ENCODE results near the gene EDIL3.

EDIL3 gene, protein sequence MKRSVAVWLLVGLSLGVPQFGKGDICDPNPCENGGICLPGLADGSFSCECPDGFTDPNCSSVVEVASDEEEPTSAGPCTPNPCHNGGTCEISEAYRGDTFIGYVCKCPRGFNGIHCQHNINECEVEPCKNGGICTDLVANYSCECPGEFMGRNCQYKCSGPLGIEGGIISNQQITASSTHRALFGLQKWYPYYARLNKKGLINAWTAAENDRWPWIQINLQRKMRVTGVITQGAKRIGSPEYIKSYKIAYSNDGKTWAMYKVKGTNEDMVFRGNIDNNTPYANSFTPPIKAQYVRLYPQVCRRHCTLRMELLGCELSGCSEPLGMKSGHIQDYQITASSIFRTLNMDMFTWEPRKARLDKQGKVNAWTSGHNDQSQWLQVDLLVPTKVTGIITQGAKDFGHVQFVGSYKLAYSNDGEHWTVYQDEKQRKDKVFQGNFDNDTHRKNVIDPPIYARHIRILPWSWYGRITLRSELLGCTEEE

DNA sequence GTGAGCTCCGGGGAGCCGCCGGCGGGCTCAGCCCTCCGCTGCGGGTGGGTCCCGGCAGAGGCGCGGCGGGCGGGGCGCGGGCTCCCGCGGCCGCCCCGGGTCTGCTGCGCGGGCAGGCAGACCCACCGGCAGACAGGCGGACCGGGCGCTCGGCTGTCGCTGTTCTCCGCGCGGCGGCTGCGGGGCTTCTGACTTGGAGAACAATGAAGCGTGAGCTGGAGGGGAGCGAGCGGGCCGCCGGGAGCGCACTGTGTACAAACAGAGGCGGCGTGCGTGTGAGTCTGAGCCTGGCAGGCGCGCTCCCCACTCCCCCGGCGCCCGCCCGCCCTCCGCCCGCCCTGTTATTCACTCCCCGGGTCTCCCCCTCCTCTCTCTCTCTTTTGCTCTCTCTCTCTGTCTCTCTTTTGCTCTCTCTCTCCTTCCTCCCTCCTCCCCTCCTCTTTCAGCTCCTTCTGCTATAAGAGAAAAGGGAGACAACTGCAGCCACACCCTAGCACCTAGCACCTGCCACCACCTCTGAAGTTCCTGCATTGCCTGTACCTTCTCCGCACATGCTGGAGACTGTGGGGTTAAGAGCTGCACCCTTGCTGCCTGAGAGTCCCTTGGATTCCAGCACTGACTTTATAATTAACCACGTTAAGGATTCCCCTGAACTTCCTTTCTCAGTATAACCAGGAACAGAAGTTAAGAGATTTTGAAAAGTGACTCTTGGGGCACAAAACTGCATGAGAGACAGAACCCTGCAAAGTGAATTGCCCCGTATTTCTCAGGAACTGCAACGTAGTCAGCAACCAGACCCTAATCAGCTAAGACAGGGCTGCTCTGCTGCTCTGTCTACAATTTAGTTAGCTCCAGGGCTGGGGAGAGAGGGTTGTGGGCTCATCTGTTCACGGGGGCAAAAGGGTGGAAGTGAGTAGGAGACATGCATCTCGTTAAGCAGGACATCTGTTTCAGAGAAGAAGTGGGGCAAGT lies at the start of gene EDIL3:
Gene EDIL3, minus strand, starts transcription at position 277 of the 972 bp plus-strand sequence. CDS start 506 bp downstream, outside the sequence.
- DNase-seq = peak; percentile 78 to 84

DNA sequence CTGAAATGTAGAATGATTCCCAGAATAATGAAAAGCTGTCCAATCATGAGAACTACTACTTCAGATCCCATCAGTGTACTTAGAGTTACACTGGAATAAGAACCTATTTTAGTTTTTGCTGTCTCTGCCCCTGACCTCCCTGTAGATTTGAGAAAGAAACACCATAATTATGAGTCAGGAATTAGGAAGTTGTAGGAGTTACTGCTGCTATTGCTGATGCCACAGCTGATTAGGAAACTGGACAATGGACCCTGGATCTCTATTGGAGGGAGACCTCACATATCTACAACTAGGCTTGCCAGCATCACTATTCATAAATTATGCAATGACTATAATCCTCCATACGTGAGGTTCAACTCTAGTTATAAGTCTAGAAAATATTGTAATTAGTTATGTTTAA lies 48.8 kb upstream of the EDIL3 start:
- DNase-seq = no peak

DNA sequence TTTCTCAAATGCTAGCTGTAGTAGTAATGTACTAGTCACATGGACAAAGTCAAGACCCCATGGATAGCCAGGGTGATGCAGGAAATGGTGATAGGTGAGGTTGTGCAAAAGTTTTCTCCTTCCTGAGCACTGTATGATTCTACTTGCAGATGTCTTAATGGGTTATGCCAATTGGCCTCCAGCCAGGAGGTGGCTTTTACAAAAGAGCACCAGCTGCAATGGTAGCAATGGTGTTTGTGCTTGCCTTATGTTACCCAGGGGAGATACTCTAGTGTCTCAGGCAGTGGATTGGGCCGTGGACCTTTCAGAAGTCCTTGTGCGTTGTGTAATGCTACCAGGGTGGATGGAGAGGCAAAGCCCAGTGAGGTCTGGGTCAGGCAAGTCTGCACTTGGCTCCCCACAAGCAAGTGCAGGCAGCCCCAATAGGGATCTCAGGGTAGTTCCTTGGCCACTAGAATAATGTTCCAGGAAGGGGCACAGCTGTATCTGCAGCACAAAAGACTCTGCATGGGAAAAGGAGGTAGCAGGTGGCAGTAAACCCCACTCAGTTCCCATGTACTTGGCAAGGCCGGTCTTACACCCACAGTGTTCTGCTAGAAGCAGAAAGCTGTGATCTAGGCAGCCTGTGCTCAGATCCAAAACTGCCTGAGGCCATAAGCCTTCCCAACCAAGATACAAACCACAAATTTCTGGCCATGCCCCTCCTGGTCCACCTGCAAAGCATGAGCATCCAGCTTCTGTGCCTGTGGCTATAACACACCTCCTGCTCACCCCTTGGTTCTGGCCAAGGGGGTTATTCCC lies 46.4 kb upstream of the EDIL3 start:
- peak in 1 of 2 donors; percentile 33 for DNase-seq

DNA sequence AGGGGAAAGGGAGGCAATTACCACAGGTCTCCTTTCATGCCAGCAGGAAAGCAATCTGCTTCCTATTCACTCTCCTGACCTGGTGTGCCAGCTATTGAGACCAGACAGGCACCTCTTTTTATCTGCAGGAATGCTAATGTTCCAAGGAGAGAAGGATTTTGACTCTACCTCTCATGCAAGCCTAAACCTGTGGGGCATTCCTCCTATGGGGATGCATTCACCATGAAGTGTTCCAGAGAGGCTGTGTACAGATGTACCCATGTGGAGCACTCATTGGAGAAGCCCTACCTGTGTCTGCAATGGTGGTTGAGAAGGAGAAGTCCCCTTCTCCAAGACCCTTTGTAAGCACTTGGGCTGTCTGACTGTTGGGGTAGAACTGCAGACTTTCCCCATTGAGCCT lies 45.4 kb upstream of the EDIL3 start:
- DNase-seq = no peak

DNA sequence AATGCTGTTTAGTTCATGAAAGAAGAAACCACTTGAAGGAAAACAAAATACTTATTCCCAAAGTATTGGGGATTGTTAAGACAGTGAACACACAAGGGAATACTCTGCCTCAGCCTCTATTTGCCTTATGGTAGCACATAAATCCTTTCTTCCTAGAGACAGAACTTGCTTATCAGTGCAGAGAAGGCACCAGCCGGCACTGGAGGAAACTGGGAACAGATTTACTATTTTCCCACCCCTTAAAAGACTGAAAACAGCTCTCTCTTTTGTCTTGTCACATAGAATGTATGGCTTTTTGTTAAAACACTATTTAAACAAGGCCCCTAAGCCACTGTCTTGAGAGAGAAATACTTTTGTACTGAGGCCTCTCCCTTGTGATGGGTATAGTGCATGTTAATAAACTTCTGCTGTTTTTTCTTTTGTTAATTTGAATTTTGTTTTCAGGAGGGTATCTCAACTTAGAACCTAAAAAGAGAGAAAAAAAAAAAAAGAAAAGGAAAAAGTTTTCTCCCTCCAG lies 40.7 kb upstream of the EDIL3 start:
- DNase-seq = no peak

DNA sequence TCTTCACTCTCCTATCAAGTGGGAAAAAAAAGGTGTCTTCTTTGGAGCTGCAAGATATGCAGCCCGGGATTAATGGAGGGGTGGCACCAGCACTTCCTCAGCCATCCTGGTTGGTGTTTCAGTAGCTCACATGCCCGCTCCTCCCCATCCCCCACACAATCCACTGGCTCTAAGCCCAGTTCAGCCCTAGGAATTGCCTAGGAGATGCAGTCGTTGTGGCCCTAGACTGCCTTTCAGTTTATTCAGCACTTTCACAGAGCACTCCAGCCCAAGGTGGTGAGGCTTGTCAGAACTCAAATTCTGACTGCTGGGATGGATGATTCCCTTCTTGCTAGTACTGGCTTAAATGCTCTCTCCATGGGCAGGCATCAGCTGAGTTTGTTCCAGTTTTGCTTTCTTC lies 35.1 kb upstream of the EDIL3 start:
- no peak for DNase-seq

DNA sequence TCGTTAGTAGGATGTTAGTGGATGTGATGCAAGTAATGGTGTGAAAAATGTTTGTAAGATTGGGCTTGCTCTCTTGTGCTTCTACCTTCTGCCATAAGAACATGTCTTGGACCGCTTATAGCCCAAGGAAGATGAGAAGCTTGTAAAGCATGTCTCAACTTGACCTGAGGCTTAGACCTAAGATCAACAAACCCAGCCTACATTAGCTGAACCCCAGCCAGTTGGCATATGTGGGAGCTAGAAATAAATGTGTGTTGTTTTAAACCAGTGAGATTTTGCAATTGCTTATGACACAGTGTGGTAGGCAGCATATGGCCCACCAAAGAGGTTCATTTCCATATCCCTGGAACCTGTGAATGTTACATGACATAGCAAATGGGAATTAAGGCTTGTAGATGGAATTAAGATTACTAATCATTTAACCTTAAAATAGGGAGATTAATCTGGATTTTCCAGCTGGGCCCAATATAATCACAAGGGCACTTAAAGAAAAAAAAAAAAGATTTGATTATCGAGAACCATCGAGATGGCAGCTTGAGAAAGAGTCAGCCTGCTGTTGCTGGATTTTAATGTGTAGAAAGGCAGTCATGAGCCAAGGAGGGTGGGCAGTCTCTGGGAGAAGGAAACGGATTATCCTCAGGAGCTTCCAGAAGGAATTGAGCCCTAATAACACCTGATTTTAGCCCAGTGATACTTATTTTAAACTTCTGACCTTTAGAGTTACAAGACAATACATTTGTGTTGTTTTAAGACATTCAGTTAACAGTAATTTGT lies 27.3 kb upstream of the EDIL3 start:
- DNase-seq = no peak

DNA sequence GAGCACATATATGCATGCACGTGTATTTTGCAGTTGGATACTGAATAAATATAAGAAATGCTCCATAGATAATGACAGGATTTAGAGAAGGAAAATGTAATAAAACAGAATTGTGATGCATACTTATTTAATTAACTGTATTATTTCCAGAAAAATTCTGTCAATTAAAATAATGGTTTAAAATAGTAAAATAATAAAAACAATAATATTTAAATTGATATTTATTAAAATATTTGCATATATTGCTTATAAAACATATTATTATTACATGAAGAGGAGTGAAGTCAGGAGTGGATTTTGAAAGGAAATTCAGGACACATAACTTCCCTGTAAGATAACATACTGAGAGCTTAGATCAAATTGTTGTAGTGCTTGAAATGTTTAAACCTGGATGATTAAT lies 21.4 kb upstream of the EDIL3 start:
- DNase-seq = no peak

DNA sequence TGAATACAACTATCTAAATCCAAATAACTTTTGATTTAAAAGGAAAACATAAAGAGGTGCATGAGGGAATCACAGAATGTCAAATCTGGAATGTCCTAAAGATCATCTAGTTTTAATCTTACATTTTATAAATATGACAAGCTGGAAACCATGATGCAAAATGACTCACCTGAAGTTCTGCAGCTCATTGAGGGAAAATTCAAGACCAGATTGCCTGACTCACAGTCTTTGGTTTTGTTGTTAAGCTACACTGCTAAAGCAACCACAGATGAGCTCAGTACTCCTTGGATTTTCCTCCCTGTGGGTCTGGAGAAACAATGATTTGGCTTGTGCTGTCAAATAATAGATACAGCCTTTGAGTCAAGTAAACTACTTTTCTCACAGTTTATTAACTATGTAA lies 19.1 kb upstream of the EDIL3 start:
- DNase-seq = no peak

DNA sequence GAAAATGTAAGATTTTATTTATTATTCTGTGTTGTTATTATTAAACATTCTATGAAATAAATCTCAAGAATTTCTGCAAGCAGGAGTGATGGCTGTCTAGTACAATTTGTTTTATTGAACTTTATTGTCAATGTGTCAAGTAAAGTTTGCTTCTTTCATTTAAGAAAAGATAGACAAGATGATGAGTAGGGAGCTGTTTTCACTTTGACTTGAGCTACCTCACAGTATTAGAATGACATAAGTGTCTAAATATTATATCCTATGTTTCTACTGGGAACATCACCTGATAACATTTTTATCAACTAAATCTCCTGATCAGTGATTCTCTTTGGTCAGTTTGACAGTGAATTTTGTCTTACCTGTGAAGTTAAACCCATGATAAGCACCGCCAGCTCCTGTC lies 12.7 kb upstream of the EDIL3 start:
- no peak for DNase-seq

DNA sequence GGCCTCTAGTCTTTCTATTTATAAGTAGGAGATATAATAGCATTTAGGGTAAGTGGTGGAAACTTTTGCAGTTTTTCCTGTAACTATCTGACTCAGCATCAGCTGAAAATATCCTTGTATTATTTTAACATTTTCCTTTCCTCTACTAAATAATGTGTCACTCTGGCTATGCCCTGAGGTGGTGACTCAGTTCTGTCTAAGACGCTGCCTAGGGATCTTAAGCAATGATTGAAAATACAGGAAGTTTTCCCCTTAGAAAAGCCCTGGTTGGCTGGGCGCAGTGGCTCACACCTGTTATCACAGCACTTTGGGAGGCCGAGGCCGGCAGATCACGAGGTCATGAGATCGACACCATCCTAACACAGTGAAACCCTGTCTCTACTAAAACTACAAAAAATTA lies 9.3 kb upstream of the EDIL3 start:
- no peak for DNase-seq

DNA sequence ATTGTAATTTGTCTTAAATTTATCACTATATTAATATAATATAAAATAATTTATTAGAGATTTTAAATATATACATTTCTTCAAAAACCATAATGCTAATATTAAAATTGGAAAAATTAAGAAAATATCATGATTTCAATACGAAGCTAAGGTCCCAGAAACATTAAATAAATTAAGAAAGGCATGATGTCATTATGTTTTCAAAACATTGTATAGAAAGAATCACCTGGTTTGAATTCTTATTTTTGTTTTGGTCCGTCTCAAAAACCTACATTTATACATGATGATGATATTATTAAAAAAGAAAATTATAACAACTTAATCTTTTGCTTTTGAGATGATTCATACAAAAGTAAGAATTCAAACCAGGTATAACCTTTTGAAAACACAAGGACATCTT lies 8.2 kb upstream of the EDIL3 start:
- DNase-seq = no peak

DNA sequence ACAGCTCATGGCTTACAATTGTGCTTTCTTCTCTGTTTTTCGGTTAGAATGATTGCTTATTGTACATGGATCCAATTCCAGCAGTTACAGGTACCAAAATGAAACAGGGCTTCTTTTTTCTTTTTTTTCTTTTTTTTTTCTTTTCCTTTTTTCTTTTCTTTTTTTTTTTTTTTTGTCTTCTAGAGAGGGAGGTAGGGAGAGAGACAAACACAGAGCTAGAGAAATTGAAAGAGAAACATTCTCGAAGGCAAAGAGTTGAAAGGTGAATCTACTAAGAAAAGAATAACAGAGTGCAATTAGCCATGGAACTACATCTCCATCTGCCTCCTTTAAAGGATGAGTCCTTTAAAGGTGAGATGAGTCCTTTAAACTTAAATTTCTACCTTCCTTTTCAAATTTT lies 1.0 kb upstream of the EDIL3 start:
- DNase-seq = no peak

DNA sequence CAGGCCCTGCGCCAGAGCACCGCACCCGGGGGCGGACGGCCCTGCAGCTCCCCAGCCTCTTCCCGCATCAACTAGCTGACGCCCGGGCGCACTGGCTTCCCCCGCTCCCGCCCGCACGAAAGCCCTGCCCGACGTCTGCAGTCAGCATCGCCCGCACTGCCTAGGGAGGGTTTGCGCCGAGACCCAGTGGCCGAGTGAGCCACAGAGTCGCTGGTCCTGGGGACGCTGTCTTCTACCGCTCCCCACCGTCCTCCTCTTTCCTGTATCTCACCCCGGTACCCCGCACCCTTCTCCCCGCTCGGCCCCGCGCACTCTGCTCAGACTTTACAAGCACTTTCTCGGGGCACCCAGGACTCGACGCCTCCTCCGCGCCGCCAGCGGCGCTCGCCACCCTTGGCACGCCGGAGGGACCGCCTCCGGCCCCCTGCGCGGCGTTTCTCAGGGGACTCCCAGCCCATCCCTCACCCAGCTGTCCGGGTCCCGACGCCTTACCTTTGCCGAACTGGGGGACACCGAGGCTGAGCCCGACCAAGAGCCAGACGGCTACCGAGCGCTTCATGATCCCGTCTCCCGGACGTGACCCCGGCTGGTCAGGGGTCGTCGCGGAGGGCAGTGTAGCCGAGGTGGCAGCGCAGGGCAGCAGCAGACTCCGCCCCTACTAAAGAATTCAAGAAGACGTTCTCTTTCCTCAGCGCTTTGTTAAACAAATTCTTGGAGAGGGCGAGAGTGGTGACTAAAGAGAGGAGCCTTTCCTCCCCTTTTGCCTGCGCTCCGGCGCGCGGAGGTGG lies 670 bp downstream of the EDIL3 start:
- peak; percentile 35 to 48 for DNase-seq

DNA sequence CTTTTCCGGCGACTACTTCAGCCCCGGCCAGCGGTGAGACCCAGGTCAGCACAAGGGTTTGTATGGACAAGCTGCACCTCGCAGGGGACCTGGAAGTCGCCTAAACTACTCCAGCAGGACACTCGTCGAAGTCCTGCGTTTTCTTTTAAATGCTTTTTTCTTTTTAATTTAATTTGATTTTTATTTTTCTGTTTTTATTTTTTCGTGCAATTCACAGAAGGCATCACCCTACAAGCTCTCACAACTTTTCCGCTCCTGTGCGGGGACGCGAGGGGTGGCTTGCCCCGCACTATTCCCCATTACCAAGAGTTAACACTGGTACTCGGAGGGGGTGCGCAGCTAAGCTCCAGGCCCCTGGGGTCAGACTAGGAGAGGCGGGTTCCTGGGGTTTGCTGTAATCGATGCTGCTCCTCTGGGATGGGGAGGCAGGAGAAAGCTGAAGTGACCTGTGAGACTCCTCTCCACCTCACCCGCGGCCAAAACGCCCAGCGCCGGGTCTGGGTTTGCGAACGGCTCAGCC lies 1.3 kb downstream of the EDIL3 start:
- DNase-seq = no peak

DNA sequence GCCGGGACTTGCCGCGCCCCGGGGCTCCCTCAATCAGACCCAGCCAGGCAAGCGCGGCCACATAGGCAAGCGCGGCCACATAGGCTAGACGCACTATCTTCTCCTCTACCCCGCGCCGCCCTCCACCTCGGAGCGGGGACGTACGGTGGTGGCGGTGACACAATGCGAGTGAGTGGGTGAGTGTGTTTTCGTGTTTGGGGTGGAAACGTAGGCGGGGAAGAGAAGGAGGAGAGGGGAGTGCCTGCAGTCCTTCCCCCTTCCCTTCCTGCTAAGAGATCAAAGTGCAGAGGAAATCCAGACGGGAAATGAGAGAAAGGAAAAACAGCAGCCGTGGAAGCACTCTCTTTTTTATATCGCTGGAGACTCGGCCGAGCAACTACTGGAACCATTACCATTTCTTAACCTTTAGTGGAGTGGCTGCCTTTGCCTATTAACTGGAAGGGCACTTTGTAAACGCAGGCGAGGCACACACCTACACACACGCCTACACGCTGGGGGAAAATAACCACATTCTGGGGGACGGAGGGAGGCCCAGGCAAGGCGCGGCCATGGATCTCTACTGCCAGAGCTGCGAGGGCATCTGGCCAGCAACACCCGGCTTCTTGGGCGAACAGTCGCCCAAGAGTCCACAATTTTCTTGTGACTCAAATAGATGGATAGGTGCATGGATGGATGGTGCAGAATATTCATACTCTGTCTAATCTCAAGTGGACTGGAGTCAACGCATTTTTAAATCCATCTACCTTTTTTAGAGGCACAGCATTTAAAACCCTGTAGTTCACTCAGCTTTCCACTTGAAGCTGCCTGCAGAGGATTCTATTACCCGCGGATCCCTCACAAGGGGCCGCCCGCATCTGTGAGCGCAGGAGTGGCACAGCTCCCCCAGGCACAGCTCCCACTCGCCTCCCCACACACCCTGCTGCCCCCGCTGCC lies 2.1 kb downstream of the EDIL3 start:
- peak; percentile 46 to 55 for DNase-seq

DNA sequence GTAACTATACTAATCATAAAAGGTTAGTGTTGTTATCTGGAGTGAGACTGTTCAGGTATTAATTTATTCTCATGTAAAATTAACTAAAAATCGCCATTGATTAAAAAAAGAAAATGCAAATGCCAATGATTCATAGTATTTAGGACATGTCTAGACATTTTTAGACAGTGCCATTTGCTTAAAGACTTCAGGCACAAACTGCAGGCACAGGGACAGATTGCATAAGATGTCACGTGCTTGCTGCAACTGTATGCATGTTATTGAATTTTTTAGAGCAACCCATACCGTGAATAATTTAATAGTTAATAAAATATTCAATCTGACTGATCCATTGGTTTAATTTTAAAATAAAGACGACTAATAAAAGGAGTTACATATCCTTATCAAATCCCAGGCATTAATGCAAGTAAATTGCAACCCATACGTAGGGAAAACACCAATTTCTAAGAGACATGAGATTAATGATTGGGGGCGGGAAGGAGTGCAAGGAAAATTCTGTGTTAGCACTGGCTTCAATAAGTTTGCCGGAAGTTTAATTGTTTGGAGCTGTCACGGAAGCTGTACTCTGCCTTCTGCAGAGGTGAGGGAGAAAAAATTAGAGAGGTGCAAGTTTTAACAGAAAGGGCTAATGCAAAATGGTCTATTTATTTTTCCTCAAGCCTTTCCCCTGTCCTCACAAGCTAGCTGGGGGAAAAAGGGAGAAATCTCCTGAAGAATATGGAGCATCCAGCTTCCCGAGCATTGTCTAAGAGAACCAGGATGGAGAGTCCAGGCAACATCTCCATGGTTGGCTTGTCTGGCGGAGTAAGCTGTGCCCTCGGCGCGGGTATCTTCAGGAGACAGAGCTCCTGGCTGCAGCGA lies 2.9 kb downstream of the EDIL3 start:
- no peak for DNase-seq

DNA sequence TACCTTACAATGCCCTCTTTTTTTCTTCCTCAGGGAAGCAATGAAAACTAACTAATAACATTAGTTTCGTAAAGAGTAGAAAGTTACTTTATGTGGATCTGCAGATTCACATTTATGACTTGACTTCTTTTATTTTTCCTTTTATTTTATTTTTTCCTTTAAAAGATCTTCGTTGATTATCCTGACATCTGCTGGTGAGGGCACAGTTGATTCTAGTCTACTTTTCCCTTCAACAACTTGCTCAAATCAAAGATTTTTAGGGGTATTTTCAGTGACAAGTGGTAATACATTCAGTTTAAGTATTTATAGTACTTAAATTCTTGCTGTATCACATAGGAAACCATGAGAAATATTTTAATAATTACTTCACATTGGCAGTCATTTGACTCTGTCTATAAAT lies 4.9 kb downstream of the EDIL3 start:
- peak in 1 of 2 donors; percentile 31 for DNase-seq
